Gastrocnemius medialis (tissue), 4 donors: Measurements from ENCODE around the gene NCOA6. TPM values are rescaled to one million over a fixed set of nuclear protein-coding genes. Genes with fewer than 3 reads are reported as not detected.
A peak's percentile ranks its signal among the peaks of the same experiment; 100 is the strongest.

Experiments
- ATAC-seq, 2 donors: fragments of 150-250 bp; one replicate each; pipeline ENCODE4 v1.9.1; 2016
- DNase-seq, 2 donors: peaks; one replicate each; pipeline ENCODE4 v3.0.0-alpha.2; 2019
- H3K27ac ChIP-seq, 4 donors: fragments of 200-600 bp; sonication (generic); 1 replicate in 1 of 4; 2 replicates in 3 of 4; pipeline ENCODE4 v1.5.1; 2016 to 2018; ENCODE audit warnings: mild to moderate bottlenecking in 2 of 4, moderate library complexity in 1 of 4
- H3K27me3 ChIP-seq, 3 donors: fragments of 200-600 bp; sonication (generic) in 2 of 3; 1 replicate in 1 of 3; 2 replicates in 2 of 3; pipeline versions ENCODE4 v1.5.1 to v1.6.0; 2016 to 2019; ENCODE audit warnings: mild to moderate bottlenecking in 1 of 3, moderate library complexity in 1 of 3
- H3K36me3 ChIP-seq, 2 donors: fragments of 200-600 bp; sonication (generic) in 1 of 2; one replicate each; pipeline ENCODE4 v1.5.1; 2017 to 2018
- H3K4me1 ChIP-seq, 2 donors: fragments of 200-600 bp; sonication (generic) in 1 of 2; one replicate each; pipeline ENCODE4 v1.5.1; 2016 to 2017; ENCODE audit warnings: mild to moderate bottlenecking in 2 of 2
- H3K4me3 ChIP-seq, 4 donors: fragments of 200-600 bp; sonication (generic) in 3 of 4; 1 replicate in 1 of 4; 2 replicates in 3 of 4; pipeline ENCODE4 v1.5.1; 2016 to 2019; ENCODE audit warnings: mild to moderate bottlenecking in 2 of 4
- H3K9me3 ChIP-seq, 3 donors: fragments of 200-600 bp; sonication (generic) in 2 of 3; 1 replicate in 1 of 3; 2 replicates in 2 of 3; pipeline ENCODE4 v1.5.1; 2016 to 2019
- CTCF ChIP-seq, 5 experiments: fragments of 450-650 bp in 3 of 5; fragments of 200-600 bp in 2 of 5; sonication (generic) in 2 of 5; IDR thresholded peaks in 4 of 5; conservative IDR thresholded peaks in 1 of 5; 1 replicate in 4 of 5; 2 replicates in 1 of 5; pipeline ENCODE4 v1.5.1; 2016 to 2019; ENCODE audit warnings: antibody characterized with exemption in 5 of 5, mild to moderate bottlenecking in 3 of 5, moderate library complexity in 3 of 5
- POLR2A ChIP-seq, 2 donors: fragments of 450-650 bp; IDR thresholded peaks; one replicate each; pipeline ENCODE4 v1.6.1; 2017; ENCODE audit warnings: antibody characterized with exemption in 2 of 2, mild to moderate bottlenecking in 2 of 2, moderate library complexity in 2 of 2
- in situ Hi-C, 4 donors: fragments of 200-750 bp; cut with MboI; loops; one replicate each; pipeline versions ENCODE4 v1.15.0 to v1.8.0; 2017; ENCODE audit warnings: low sequenced_read_pairs in 4 of 4
- intact Hi-C: fragments of 100-400 bp; cut with DNase I; formaldehyde crosslinking; loops from one replicate; pipeline ENCODE4 v1.15.1; 2023; ENCODE audit warnings: low total_unique reads
- total RNA-seq, 4 donors: library from RNA; depleted of rRNA; stranded (reverse); fragments of >200 nt; gene quantifications; one replicate each; pipeline versions ENCODE4 v1.1.0 to v1.2.3, GENCODE V29; 2016

NCOA6 gene
- total RNA-seq, 4 donors from 2014 or later, result 10.9 to 12.7 (median 11.6) TPM

GRCh38 chr20:34776177-34776576 is 49.3 kb downstream of the NCOA6 start:
- H3K36me3 ChIP-seq, result peaks cover 0 to 24% of the 10 kb centered on the region in 2 donors
- H3K4me1 ChIP-seq, result peaks cover 9 to 14% of the 10 kb centered on the region in 2 donors
- H3K27me3 ChIP-seq, result no peaks in the 10 kb centered on the region
- DNase-seq (no peak), ATAC-seq (no peak)
- H3K4me3 ChIP-seq, result no peak overlapping the region
- no peak overlapping the region for H3K27ac ChIP-seq
- no peaks in the 10 kb centered on the region for H3K9me3 ChIP-seq
- TF ChIP-seq CTCF (IDR thresholded peaks at IDR 0.05 in 4 of 5, conservative IDR thresholded peaks at IDR 0.05 in 1 of 5) (no peak), POLR2A (IDR thresholded peaks at IDR 0.05) (no peak)
- intact Hi-C loops, result loop anchor here (10.0 kb wide), 1 partner anchor 461 kb away; no protein-coding TSS in a partner anchor
- in situ Hi-C loops, result loop anchor here in 1 of 4 donors (10.0 kb wide), 1 partner anchor 201 kb away; no protein-coding TSS in a partner anchor

- Histone ChIP-seq H3K4me3 (no peak overlapping the region), H3K27me3 (no peaks in the 10 kb centered on the region), H3K4me1 (peaks cover 4 to 12% of the 10 kb centered on the region in 2 donors), H3K9me3 (no peaks in the 10 kb centered on the region), H3K27ac (no peak overlapping the region), H3K36me3 (peaks cover 0 to 30% of the 10 kb centered on the region in 2 donors)
- TF ChIP-seq CTCF (IDR thresholded peaks at IDR 0.05 in 4 of 5, conservative IDR thresholded peaks at IDR 0.05 in 1 of 5), result no peak
- TF ChIP-seq POLR2A (IDR thresholded peaks at IDR 0.05), result no peak
- no peak for DNase-seq
- ATAC-seq, result no peak
- in situ Hi-C loops (loop anchor here (10.0 to 25.0 kb wide), 3 partner anchors 188 to 463 kb away; partner anchors contain the start of gene AHCY (in 2 of the 4)), intact Hi-C loops (loop anchor here (10.0 kb wide), 1 partner anchor 460 kb away; no protein-coding TSS in a partner anchor)
Measured at GRCh38 chr20:34774886-34775285, 50.6 kb downstream of the NCOA6 start.

GRCh38 chr20:34774449-34774848 is 51.0 kb downstream of the NCOA6 start:
- ATAC-seq, result no peak
- peak overlapping the region in 1 of 4 donors; percentile 3 for H3K27ac ChIP-seq
- no peak overlapping the region for H3K4me3 ChIP-seq
- intact Hi-C loops, result loop anchor here (10.0 kb wide), 1 partner anchor 460 kb away; no protein-coding TSS in a partner anchor
- TF ChIP-seq POLR2A (IDR thresholded peaks at IDR 0.05) (no peak), CTCF (IDR thresholded peaks at IDR 0.05 in 4 of 5, conservative IDR thresholded peaks at IDR 0.05 in 1 of 5) (no peak)
- peaks cover 0 to 30% of the 10 kb centered on the region in 2 donors for H3K36me3 ChIP-seq
- no peaks in the 10 kb centered on the region for H3K9me3 ChIP-seq
- in situ Hi-C loops, result loop anchor here (10.0 to 25.0 kb wide), 3 partner anchors 187 to 462 kb away; partner anchors contain the start of gene AHCY (in 2 of the 4)
- H3K27me3 ChIP-seq, result no peaks in the 10 kb centered on the region
- peaks cover 5 to 12% of the 10 kb centered on the region in 2 donors for H3K4me1 ChIP-seq
- no peak for DNase-seq

GRCh38 chr20:34773726-34774125 is 51.7 kb downstream of the NCOA6 start:
- DNase-seq (no peak), ATAC-seq (no peak)
- Histone ChIP-seq H3K4me3 (no peak overlapping the region), H3K4me1 (peaks cover 8 to 12% of the 10 kb centered on the region in 2 donors), H3K36me3 (peaks cover 0 to 34% of the 10 kb centered on the region in 2 donors), H3K27ac (peak overlapping the region in 2 of 4 donors; percentile 3 to 16), H3K9me3 (no peaks in the 10 kb centered on the region), H3K27me3 (no peaks in the 10 kb centered on the region)
- no peak for TF ChIP-seq CTCF (IDR thresholded peaks at IDR 0.05 in 4 of 5, conservative IDR thresholded peaks at IDR 0.05 in 1 of 5)
- no peak for TF ChIP-seq POLR2A (IDR thresholded peaks at IDR 0.05)
- intact Hi-C loops (loop anchor here (10.0 kb wide), 1 partner anchor 459 kb away; no protein-coding TSS in a partner anchor), in situ Hi-C loops (loop anchor here (10.0 to 25.0 kb wide), 3 partner anchors 186 to 461 kb away; partner anchors contain the start of gene AHCY (in 2 of the 4))
